ENCODE results near the gene RCN2.

Gene RCN2

GRCh38 chr15:76982756-76983155 is 51.2 kb downstream of the RCN2 start:
- no peak overlapping the region for H3K4me3 ChIP-seq (ENCODE audit: low read length in 2 of 2)
- peaks cover 0 to 10% of the 10 kb centered on the region in 2 donors for H3K4me1 ChIP-seq (ENCODE audit: control insufficient read depth in 2 of 2, insufficient read depth in 1 of 2, low read depth in 1 of 2, low read length in 2 of 2)
- H3K18ac ChIP-seq (ENCODE audit: low read length) = peak overlapping the region; percentile 44
- peaks cover 0 to 5% of the 10 kb centered on the region in 2 donors for H3K9me3 ChIP-seq (replicated peaks in 1 of 2; ENCODE audit: control insufficient read depth in 2 of 2, insufficient read depth in 1 of 2, low read depth in 1 of 2, low read length in 2 of 2)
- no peak overlapping the region for H2BK12ac ChIP-seq (ENCODE audit: low read length)
- no peak overlapping the region for H3K4ac ChIP-seq (ENCODE audit: low read length)
- DNase-seq (ENCODE audit: low spot score) = no peak
- no peaks in the 10 kb centered on the region for H3K79me1 ChIP-seq (ENCODE audit: low read depth, low read length)
- H2AK5ac ChIP-seq (ENCODE audit: low read depth, low read length) = no peak overlapping the region
- peak overlapping the region; percentile 63 for H2BK15ac ChIP-seq (ENCODE audit: low read length)
- H2BK5ac ChIP-seq (ENCODE audit: low read length) = no peak overlapping the region
- H3K27me3 ChIP-seq (ENCODE audit: control insufficient read depth in 3 of 3, insufficient read depth in 3 of 3, low read depth in 1 of 3, low read length in 3 of 3) = peaks cover 0 to 11% (median 0%) of the 10 kb centered on the region in 3 experiments
- no peak overlapping the region for H4K8ac ChIP-seq (ENCODE audit: low read depth, low read length)
- no peaks in the 10 kb centered on the region for H3K36me3 ChIP-seq (replicated peaks in 1 of 2; ENCODE audit: control insufficient read depth in 2 of 2, insufficient read depth in 2 of 2, low read length in 2 of 2)
- no peak overlapping the region for H3K14ac ChIP-seq (ENCODE audit: low read length)
- peak overlapping the region; percentile 11 for H2AFZ ChIP-seq (ENCODE audit: low read length)
- H3K27ac ChIP-seq (replicated peaks; ENCODE audit: low read length) = no peak overlapping the region
- no peak overlapping the region for H3K4me2 ChIP-seq (ENCODE audit: insufficient read depth, low read length, poor library complexity, severe bottlenecking)
- no peak overlapping the region for H4K91ac ChIP-seq (ENCODE audit: low read depth, low read length, poor library complexity)
- no peak overlapping the region for H3K9ac ChIP-seq (ENCODE audit: low read depth, low read length, poor library complexity)
- H3K23ac ChIP-seq (ENCODE audit: low read depth, low read length, poor library complexity) = peak overlapping the region; percentile 40
- no peak overlapping the region for H2BK120ac ChIP-seq (ENCODE audit: low read depth, low read length)
- WGBS, 2 donors (ENCODE audit: extremely low coverage in 2 of 2, insufficient read length in 2 of 2, insufficient replicate concordance in 1 of 2) = no CpG with 5 or more reads among the region's 6 CpGs

DNA sequence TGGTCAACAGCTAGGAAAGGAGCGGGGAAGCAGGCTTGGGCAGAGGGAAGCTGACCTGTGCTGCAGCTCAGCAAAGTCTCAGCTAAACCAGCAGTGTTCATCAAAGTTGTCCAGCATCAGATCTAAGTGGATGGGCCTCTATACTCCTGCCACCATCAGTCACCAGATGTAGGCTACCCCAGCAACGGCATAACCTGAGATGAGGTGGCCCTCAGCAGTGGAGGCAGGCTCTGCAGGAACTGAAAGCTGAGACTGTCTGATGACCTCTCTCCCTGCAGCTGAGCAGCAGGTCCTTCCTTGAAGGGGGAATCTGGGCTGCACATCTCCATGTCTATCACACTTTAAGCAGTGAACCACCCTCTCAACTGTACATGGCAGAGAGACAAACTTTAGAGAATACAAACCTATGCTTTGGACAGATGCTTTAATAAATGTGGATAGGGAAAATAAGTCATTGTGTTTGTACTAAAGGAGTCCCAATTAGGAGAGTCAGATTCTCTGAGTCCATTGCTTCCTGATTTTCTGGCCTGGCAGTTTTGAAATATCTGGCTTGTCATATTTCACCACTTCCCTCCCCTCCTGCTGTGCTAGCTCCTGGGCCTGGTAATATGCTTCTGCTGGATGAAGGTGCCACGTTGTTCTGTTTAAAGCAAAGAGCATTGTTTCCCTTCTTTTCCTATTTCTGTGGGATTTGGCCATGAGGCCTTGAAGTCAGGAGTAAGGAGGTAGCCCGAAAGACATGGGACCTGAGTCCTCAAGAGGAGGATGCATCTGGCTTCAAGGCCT is 52.2 kb downstream of the RCN2 start:
- no peak overlapping the region for H2BK12ac ChIP-seq (ENCODE audit: low read length)
- H3K27ac ChIP-seq (replicated peaks; ENCODE audit: low read length) = no peak overlapping the region
- no peak overlapping the region for H2AK5ac ChIP-seq (ENCODE audit: low read depth, low read length)
- no peak overlapping the region for H3K9ac ChIP-seq (ENCODE audit: low read depth, low read length, poor library complexity)
- H3K4me3 ChIP-seq (ENCODE audit: low read length in 2 of 2) = no peak overlapping the region
- no peak overlapping the region for H2BK15ac ChIP-seq (ENCODE audit: low read length)
- H2AFZ ChIP-seq (ENCODE audit: low read length) = no peak overlapping the region
- no peak overlapping the region for H4K8ac ChIP-seq (ENCODE audit: low read depth, low read length)
- no peak overlapping the region for H3K14ac ChIP-seq (ENCODE audit: low read length)
- no peak overlapping the region for H3K18ac ChIP-seq (ENCODE audit: low read length)
- no peak overlapping the region for H2BK120ac ChIP-seq (ENCODE audit: low read depth, low read length)
- no peak for DNase-seq (ENCODE audit: low spot score)
- H3K27me3 ChIP-seq (ENCODE audit: control insufficient read depth in 3 of 3, insufficient read depth in 3 of 3, low read depth in 1 of 3, low read length in 3 of 3) = peaks cover 0 to 21% (median 0%) of the 10 kb centered on the region in 3 experiments
- H3K4me1 ChIP-seq (ENCODE audit: control insufficient read depth in 2 of 2, insufficient read depth in 1 of 2, low read depth in 1 of 2, low read length in 2 of 2) = peaks cover 3 to 10% of the 10 kb centered on the region in 2 donors
- H2BK5ac ChIP-seq (ENCODE audit: low read length) = no peak overlapping the region
- no peak overlapping the region for H3K4ac ChIP-seq (ENCODE audit: low read length)
- H3K79me1 ChIP-seq (ENCODE audit: low read depth, low read length) = no peaks in the 10 kb centered on the region
- WGBS, 2 donors (ENCODE audit: extremely low coverage in 2 of 2, insufficient read length in 2 of 2, insufficient replicate concordance in 1 of 2) = no CpG with 5 or more reads among the region's 4 CpGs
- no peak overlapping the region for H4K91ac ChIP-seq (ENCODE audit: low read depth, low read length, poor library complexity)
- peaks cover 0 to 5% of the 10 kb centered on the region in 2 donors for H3K9me3 ChIP-seq (replicated peaks in 1 of 2; ENCODE audit: control insufficient read depth in 2 of 2, insufficient read depth in 1 of 2, low read depth in 1 of 2, low read length in 2 of 2)
- no peak overlapping the region for H3K4me2 ChIP-seq (ENCODE audit: insufficient read depth, low read length, poor library complexity, severe bottlenecking)
- H3K36me3 ChIP-seq (replicated peaks in 1 of 2; ENCODE audit: control insufficient read depth in 2 of 2, insufficient read depth in 2 of 2, low read length in 2 of 2) = no peaks in the 10 kb centered on the region
- no peak overlapping the region for H3K23ac ChIP-seq (ENCODE audit: low read depth, low read length, poor library complexity)

DNA sequence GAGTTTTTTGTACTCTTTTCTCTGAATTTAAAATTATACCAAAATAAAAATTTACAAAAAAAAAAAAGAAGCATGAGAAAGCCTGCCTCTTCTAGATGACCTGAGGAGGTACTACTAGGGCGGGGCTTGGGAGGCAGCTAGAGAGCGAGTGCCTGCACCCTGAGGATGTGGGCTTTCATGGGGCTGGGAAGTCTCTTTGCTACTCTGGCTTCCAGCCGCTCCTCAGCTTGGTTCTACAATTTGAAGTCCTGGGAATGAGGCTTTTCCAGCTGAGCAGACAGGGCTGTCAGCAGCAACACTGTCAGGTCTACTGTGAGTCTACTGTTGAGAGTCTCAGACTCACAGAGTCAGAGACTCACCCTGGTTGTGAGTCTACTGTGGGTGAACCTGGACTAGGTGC is 55.2 kb downstream of the RCN2 start:
- Histone ChIP-seq H4K8ac (ENCODE audit: low read depth, low read length) (no peak overlapping the region), H3K4me1 (ENCODE audit: control insufficient read depth in 2 of 2, insufficient read depth in 1 of 2, low read depth in 1 of 2, low read length in 2 of 2) (peaks cover 4 to 12% of the 10 kb centered on the region in 2 donors), H3K23ac (ENCODE audit: low read depth, low read length, poor library complexity) (no peak overlapping the region), H2BK12ac (ENCODE audit: low read length) (no peak overlapping the region), H3K18ac (ENCODE audit: low read length) (no peak overlapping the region), H3K14ac (ENCODE audit: low read length) (no peak overlapping the region), H3K9me3 (replicated peaks in 1 of 2; ENCODE audit: control insufficient read depth in 2 of 2, insufficient read depth in 1 of 2, low read depth in 1 of 2, low read length in 2 of 2) (no peaks in the 10 kb centered on the region), H2BK120ac (ENCODE audit: low read depth, low read length) (no peak overlapping the region), H2BK15ac (ENCODE audit: low read length) (no peak overlapping the region), H3K4me3 (ENCODE audit: low read length in 2 of 2) (no peak overlapping the region), H3K27ac (replicated peaks; ENCODE audit: low read length) (no peak overlapping the region), H3K27me3 (ENCODE audit: control insufficient read depth in 3 of 3, insufficient read depth in 3 of 3, low read depth in 1 of 3, low read length in 3 of 3) (peaks cover 0 to 30% (median 0%) of the 10 kb centered on the region in 3 experiments), H3K4me2 (ENCODE audit: insufficient read depth, low read length, poor library complexity, severe bottlenecking) (no peak overlapping the region), H2AK5ac (ENCODE audit: low read depth, low read length) (no peak overlapping the region), H4K91ac (ENCODE audit: low read depth, low read length, poor library complexity) (no peak overlapping the region), H3K4ac (ENCODE audit: low read length) (no peak overlapping the region), H3K9ac (ENCODE audit: low read depth, low read length, poor library complexity) (no peak overlapping the region), H3K36me3 (replicated peaks in 1 of 2; ENCODE audit: control insufficient read depth in 2 of 2, insufficient read depth in 2 of 2, low read length in 2 of 2) (no peaks in the 10 kb centered on the region), H3K79me1 (ENCODE audit: low read depth, low read length) (no peaks in the 10 kb centered on the region), H2AFZ (ENCODE audit: low read length) (no peak overlapping the region), H2BK5ac (ENCODE audit: low read length) (no peak overlapping the region)
- no CpG with 5 or more reads among the region's 3 CpGs for WGBS, 2 donors (ENCODE audit: extremely low coverage in 2 of 2, insufficient read length in 2 of 2, insufficient replicate concordance in 1 of 2)
- DNase-seq (ENCODE audit: low spot score) = no peak

DNA sequence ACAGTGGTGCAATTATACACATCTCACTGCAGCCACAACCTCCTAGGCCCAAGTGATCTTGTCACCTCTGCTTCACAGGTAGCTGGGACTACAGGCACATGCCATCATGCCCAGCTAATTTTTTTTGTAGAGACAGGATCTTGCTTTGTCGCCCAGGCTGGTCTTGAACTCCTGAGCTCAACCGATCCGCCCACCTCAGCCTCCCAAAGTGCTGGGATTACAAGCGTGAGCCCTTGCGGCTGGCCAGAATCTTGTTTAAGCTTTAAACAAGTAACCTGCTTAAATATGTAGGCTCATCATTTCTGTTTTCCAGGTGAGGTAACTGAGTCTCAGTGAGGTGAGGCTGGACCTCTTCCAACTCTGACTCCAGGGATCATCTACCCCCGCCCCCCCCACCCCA is 55.7 kb downstream of the RCN2 start:
- no peak overlapping the region for H3K9ac ChIP-seq (ENCODE audit: low read depth, low read length, poor library complexity)
- H3K4ac ChIP-seq (ENCODE audit: low read length) = no peak overlapping the region
- H2BK120ac ChIP-seq (ENCODE audit: low read depth, low read length) = no peak overlapping the region
- H2BK5ac ChIP-seq (ENCODE audit: low read length) = no peak overlapping the region
- H3K14ac ChIP-seq (ENCODE audit: low read length) = no peak overlapping the region
- no peak overlapping the region for H4K8ac ChIP-seq (ENCODE audit: low read depth, low read length)
- H3K4me3 ChIP-seq (ENCODE audit: low read length in 2 of 2) = no peak overlapping the region
- WGBS, 2 donors (ENCODE audit: extremely low coverage in 2 of 2, insufficient read length in 2 of 2, insufficient replicate concordance in 1 of 2) = no CpG with 5 or more reads among the region's 6 CpGs
- no peaks in the 10 kb centered on the region for H3K9me3 ChIP-seq (replicated peaks in 1 of 2; ENCODE audit: control insufficient read depth in 2 of 2, insufficient read depth in 1 of 2, low read depth in 1 of 2, low read length in 2 of 2)
- H3K27ac ChIP-seq (replicated peaks; ENCODE audit: low read length) = no peak overlapping the region
- no peaks in the 10 kb centered on the region for H3K79me1 ChIP-seq (ENCODE audit: low read depth, low read length)
- no peak for DNase-seq (ENCODE audit: low spot score)
- peaks cover 4 to 13% of the 10 kb centered on the region in 2 donors for H3K4me1 ChIP-seq (ENCODE audit: control insufficient read depth in 2 of 2, insufficient read depth in 1 of 2, low read depth in 1 of 2, low read length in 2 of 2)
- H2BK15ac ChIP-seq (ENCODE audit: low read length) = no peak overlapping the region
- H3K36me3 ChIP-seq (replicated peaks in 1 of 2; ENCODE audit: control insufficient read depth in 2 of 2, insufficient read depth in 2 of 2, low read length in 2 of 2) = no peaks in the 10 kb centered on the region
- H2AK5ac ChIP-seq (ENCODE audit: low read depth, low read length) = no peak overlapping the region
- H2BK12ac ChIP-seq (ENCODE audit: low read length) = no peak overlapping the region
- no peak overlapping the region for H3K18ac ChIP-seq (ENCODE audit: low read length)
- no peak overlapping the region for H2AFZ ChIP-seq (ENCODE audit: low read length)
- H3K4me2 ChIP-seq (ENCODE audit: insufficient read depth, low read length, poor library complexity, severe bottlenecking) = no peak overlapping the region
- H3K23ac ChIP-seq (ENCODE audit: low read depth, low read length, poor library complexity) = no peak overlapping the region
- H3K27me3 ChIP-seq (ENCODE audit: control insufficient read depth in 3 of 3, insufficient read depth in 3 of 3, low read depth in 1 of 3, low read length in 3 of 3) = peaks cover 0 to 33% (median 0%) of the 10 kb centered on the region in 3 experiments
- H4K91ac ChIP-seq (ENCODE audit: low read depth, low read length, poor library complexity) = no peak overlapping the region

All from neuronal stem cell (in vitro differentiated cells).